ENCODE results near the gene HOXD3.

Gene HOXD3

GRCh38 chr2:176177580-176178037, 20.5 kb downstream of the HOXD3 start:
- no peak for DNase-seq (ENCODE audit: low read depth)

- DNase-seq (ENCODE audit: low read depth) = no peak
These were observed 21.1 kb downstream of the HOXD3 start for GRCh38 chr2:176178038-176178756.

GRCh38 chr2:176178757-176179295, 21.7 kb downstream of the HOXD3 start:
- no peak for DNase-seq (ENCODE audit: low read depth)

- no peak for DNase-seq (ENCODE audit: low read depth)
These were observed 24.4 kb downstream of the HOXD3 start for GRCh38 chr2:176181551-176181950.

GRCh38 chr2:176182671-176183070, 25.6 kb downstream of the HOXD3 start:
- no peak for DNase-seq (ENCODE audit: low read depth)

GRCh38 chr2:176184749-176185148, 27.6 kb downstream of the HOXD3 start:
- DNase-seq (ENCODE audit: low read depth) = no peak

GRCh38 chr2:176186024-176186423, 28.9 kb downstream of the HOXD3 start:
- no peak for DNase-seq (ENCODE audit: low read depth)

- DNase-seq (ENCODE audit: low read depth) = no peak
These were observed 30.2 kb downstream of the HOXD3 start for GRCh38 chr2:176187200-176187898.

- no peak for DNase-seq (ENCODE audit: low read depth)
These were observed 31.0 kb downstream of the HOXD3 start, which contains the start of gene HOXD1 for GRCh38 chr2:176187899-176188773. TSS of gene HOXD1 (plus strand) at chr2:176188668. CDS start at chr2:176188802, 134 bp downstream.

GRCh38 chr2:176188774-176189680, 31.9 kb downstream of the HOXD3 start:
- DNase-seq (ENCODE audit: low read depth) = no peak

GRCh38 chr2:176189681-176190641, 32.9 kb downstream of the HOXD3 start:
- DNase-seq (ENCODE audit: low read depth) = no peak

GRCh38 chr2:176192351-176192750, 35.2 kb downstream of the HOXD3 start:
- no peak for DNase-seq (ENCODE audit: low read depth)

- DNase-seq (ENCODE audit: low read depth) = no peak
These were observed 35.9 kb downstream of the HOXD3 start for GRCh38 chr2:176193048-176193447.

GRCh38 chr2:176199902-176200301, 42.8 kb downstream of the HOXD3 start:
- DNase-seq (ENCODE audit: low read depth) = no peak

GRCh38 chr2:176200971-176201370, 43.9 kb downstream of the HOXD3 start:
- DNase-seq (ENCODE audit: low read depth) = no peak

GRCh38 chr2:176202491-176202890, 45.4 kb downstream of the HOXD3 start:
- DNase-seq (ENCODE audit: low read depth) = no peak

GRCh38 chr2:176205126-176205525, 48.0 kb downstream of the HOXD3 start:
- DNase-seq (ENCODE audit: low read depth) = no peak

GRCh38 chr2:176206136-176206535, 49.0 kb downstream of the HOXD3 start:
- no peak for DNase-seq (ENCODE audit: low read depth)

GRCh38 chr2:176206682-176207081, 49.6 kb downstream of the HOXD3 start:
- DNase-seq (ENCODE audit: low read depth) = no peak

GRCh38 chr2:176211110-176211509, 54.0 kb downstream of the HOXD3 start:
- no peak for DNase-seq (ENCODE audit: low read depth)

All from stromal cell of bone marrow (primary cell).